Esophagus muscularis mucosa (tissue), 4 donors: ENCODE data around the gene KCNQ1. TPM values are rescaled to one million over a fixed set of nuclear protein-coding genes. Genes with fewer than 3 reads are reported as not detected.
A peak's percentile ranks its signal among the peaks of the same experiment; 100 is the strongest.

Source experiments
- DNase-seq: peaks from one replicate; pipeline ENCODE4 v3.0.0-alpha.2; 2017; ENCODE audit errors: extremely low spot score
- H3K27ac ChIP-seq, 4 donors: fragments of 200-600 bp; sonication (generic); replicated peaks in 1 of 4; 1 replicate in 3 of 4; 2 replicates in 1 of 4; pipeline ENCODE4 v1.5.1; 2016 to 2019; ENCODE audit warnings: mild to moderate bottlenecking in 1 of 4
- H3K27me3 ChIP-seq, 4 donors: fragments of 200-600 bp; sonication (generic); one replicate each; pipeline versions ENCODE4 v1.5.1 to v1.6.0; 2016 to 2019
- H3K36me3 ChIP-seq, 4 donors: fragments of 200-600 bp; sonication (generic); one replicate each; pipeline ENCODE4 v1.5.1; 2016 to 2019
- H3K4me1 ChIP-seq, 4 donors: fragments of 200-600 bp; sonication (generic); one replicate each; pipeline ENCODE4 v1.5.1; 2016 to 2019
- H3K4me3 ChIP-seq, 4 donors: fragments of 200-600 bp; sonication (generic); 1 replicate in 2 of 4; 2 replicates in 2 of 4; pipeline ENCODE4 v1.5.1; 2016 to 2019; ENCODE audit warnings: mild to moderate bottlenecking in 4 of 4, moderate library complexity in 1 of 4
- H3K9me3 ChIP-seq, 4 donors: fragments of 200-600 bp; sonication (generic); 1 replicate in 3 of 4; 2 replicates in 1 of 4; pipeline ENCODE4 v1.5.1; 2016 to 2019
- CTCF ChIP-seq, 3 experiments: fragments of 200-600 bp in 2 of 3; fragments of 450-650 bp in 1 of 3; sonication (generic) in 2 of 3; IDR thresholded peaks; one replicate each; pipeline ENCODE4 v1.5.1; 2017 to 2019; ENCODE audit warnings: antibody characterized with exemption in 3 of 3, mild to moderate bottlenecking in 2 of 3, moderate library complexity in 1 of 3
- EP300 ChIP-seq: sonication (generic); formaldehyde crosslinking; IDR thresholded peaks from one replicate; pipeline ENCODE4 v1.6.1; 2017; ENCODE audit warnings: antibody characterized with exemption
- POLR2A ChIP-seq: fragments of 450-650 bp; IDR thresholded peaks from one replicate; pipeline ENCODE4 v1.6.1; 2017; ENCODE audit warnings: antibody characterized with exemption, moderate library complexity, mild to moderate bottlenecking, low read depth
- POLR2AphosphoS5 ChIP-seq, 2 donors: sonication (generic); formaldehyde crosslinking; IDR thresholded peaks; one replicate each; pipeline ENCODE4 v1.6.1; 2017; ENCODE audit warnings: antibody characterized with exemption in 2 of 2
- WGBS: methylation state at CpG from one replicate; pipeline ENCODE4 v1.1.5; 2018; 5-methylcytosine and 5-hydroxymethylcytosine counted together
- intact Hi-C: fragments of 100-400 bp; cut with DNase I; formaldehyde crosslinking; loops from one replicate; pipeline ENCODE4 v1.15.1; 2023
- total RNA-seq, 4 donors: library from RNA; depleted of rRNA; stranded (reverse); fragments of >200 nt; gene quantifications; one replicate each; pipeline versions ENCODE4 v1.1.0 to v1.2.1, GENCODE V29; 2016

The KCNQ1 gene
- total RNA-seq, 4 donors from 2014 or later = 2.1 to 5.9 (median 4.3) TPM

- peaks cover 0 to 13% (median 0%) of the 10 kb centered on the region in 4 donors for H3K4me1 ChIP-seq
- peaks cover 0 to 10% (median 0%) of the 10 kb centered on the region in 4 donors for H3K36me3 ChIP-seq
- H3K4me3 ChIP-seq = no peak overlapping the region
- no peak for TF ChIP-seq CTCF (IDR thresholded peaks at IDR 0.05)
- no peak for TF ChIP-seq EP300
- no peak for TF ChIP-seq POLR2A
- no peak for TF ChIP-seq POLR2AphosphoS5 (IDR thresholded peaks at IDR 0.05)
- no peak for DNase-seq
- WGBS = 85% methylated on average over 12 of the region's 33 CpGs
- no peak overlapping the region for H3K27ac ChIP-seq
- intact Hi-C loops = no loop called here
- H3K9me3 ChIP-seq = no peaks in the 10 kb centered on the region
- H3K27me3 ChIP-seq = no peaks in the 10 kb centered on the region
These were observed 138.3 kb downstream of the KCNQ1 start for GRCh38 chr11:2582946-2583604.

GRCh38 chr11:2583605-2583958 lies 138.8 kb downstream of the KCNQ1 start:
- H3K9me3 ChIP-seq = no peaks in the 10 kb centered on the region
- 88% methylated on average over 4 of the region's 6 CpGs for WGBS
- intact Hi-C loops = no loop called here
- H3K27ac ChIP-seq = no peak overlapping the region
- DNase-seq = no peak
- H3K4me1 ChIP-seq = peaks cover 0 to 13% (median 0%) of the 10 kb centered on the region in 4 donors
- peaks cover 0 to 10% (median 0%) of the 10 kb centered on the region in 4 donors for H3K36me3 ChIP-seq
- H3K27me3 ChIP-seq = no peaks in the 10 kb centered on the region
- TF ChIP-seq POLR2A = no peak
- TF ChIP-seq EP300 = no peak
- TF ChIP-seq CTCF (IDR thresholded peaks at IDR 0.05) = no peak
- TF ChIP-seq POLR2AphosphoS5 (IDR thresholded peaks at IDR 0.05) = no peak
- H3K4me3 ChIP-seq = no peak overlapping the region

GRCh38 chr11:2584434-2584811 lies 139.6 kb downstream of the KCNQ1 start:
- intact Hi-C loops = no loop called here

GRCh38 chr11:2584812-2585565 lies 140.2 kb downstream of the KCNQ1 start:
- Histone ChIP-seq H3K27me3 (no peaks in the 10 kb centered on the region), H3K4me1 (peaks cover 0 to 6% (median 0%) of the 10 kb centered on the region in 4 donors), H3K4me3 (no peak overlapping the region), H3K36me3 (peaks cover 0 to 14% (median 0%) of the 10 kb centered on the region in 4 donors), H3K27ac (no peak overlapping the region), H3K9me3 (no peaks in the 10 kb centered on the region)
- WGBS = 92% methylated on average over 4 of the region's 18 CpGs
- intact Hi-C loops = no loop called here
- TF ChIP-seq CTCF (IDR thresholded peaks at IDR 0.05) = no peak
- TF ChIP-seq EP300 = no peak
- no peak for TF ChIP-seq POLR2A
- no peak for TF ChIP-seq POLR2AphosphoS5 (IDR thresholded peaks at IDR 0.05)
- DNase-seq = peak; percentile 66

More at GRCh38 chr11:2584434-2584811, 139.6 kb downstream of the KCNQ1 start:
- Histone ChIP-seq H3K4me1 (peaks cover 0 to 10% (median 0%) of the 10 kb centered on the region in 4 donors), H3K36me3 (peaks cover 0 to 10% (median 0%) of the 10 kb centered on the region in 4 donors), H3K9me3 (no peaks in the 10 kb centered on the region), H3K4me3 (no peak overlapping the region), H3K27me3 (no peaks in the 10 kb centered on the region), H3K27ac (no peak overlapping the region)
- 96% methylated on average over 3 of the region's 4 CpGs for WGBS
- no peak for DNase-seq
- TF ChIP-seq POLR2AphosphoS5 (IDR thresholded peaks at IDR 0.05) (no peak), CTCF (IDR thresholded peaks at IDR 0.05) (no peak)
